GM21367 (cell line): ENCODE data around the gene CYB5RL.
"Not testable (repeated sequence)": the region's sequence is repeated elsewhere in the genome, so short reads cannot be mapped to it uniquely, and the experiment has no call there.

Experiments used
- ATAC-seq: cut with Tn5 transposase; IDR thresholded peaks from one replicate; pipeline ENCODE4 v1.9.1; 2021; ENCODE audit not compliant: unreplicated experiment

The CYB5RL gene

GRCh38 chr1:54190526-54190925, 9.3 kb downstream of the CYB5RL start:
- no peak for ATAC-seq

GRCh38 chr1:54188291-54188690, 11.5 kb downstream of the CYB5RL start:
- ATAC-seq, result no peak

GRCh38 chr1:54186056-54186455, 13.8 kb downstream of the CYB5RL start:
- no peak for ATAC-seq

- no peak for ATAC-seq
Observed at GRCh38 chr1:54180701-54181360, 19.0 kb downstream of the CYB5RL start.

GRCh38 chr1:54178296-54179070, 21.3 kb downstream of the CYB5RL start:
- no peak for ATAC-seq

- ATAC-seq, result no peak
Observed at GRCh38 chr1:54177726-54178125, 22.1 kb downstream of the CYB5RL start.

- ATAC-seq, result no peak
Observed at GRCh38 chr1:54176621-54177327, 23.1 kb downstream of the CYB5RL start.

- no peak for ATAC-seq
Observed at GRCh38 chr1:54174106-54174505, 25.7 kb downstream of the CYB5RL start.

GRCh38 chr1:54173681-54174080, 26.1 kb downstream of the CYB5RL start:
- no peak for ATAC-seq

GRCh38 chr1:54172614-54173599, 26.9 kb downstream of the CYB5RL start:
- ATAC-seq, result no peak

GRCh38 chr1:54171606-54172005, 28.2 kb downstream of the CYB5RL start:
- no peak for ATAC-seq

- no peak for ATAC-seq
Observed at GRCh38 chr1:54171016-54171415, 28.8 kb downstream of the CYB5RL start.

- no peak for ATAC-seq
Observed at GRCh38 chr1:54169068-54169467, 30.8 kb downstream of the CYB5RL start.

GRCh38 chr1:54168206-54168965, 31.4 kb downstream of the CYB5RL start:
- ATAC-seq, result no peak

GRCh38 chr1:54167422-54168139, 32.2 kb downstream of the CYB5RL start:
- ATAC-seq, result no peak

GRCh38 chr1:54166357-54166756, 33.5 kb downstream of the CYB5RL start:
- ATAC-seq, result not testable (repeated sequence)

GRCh38 chr1:54165146-54165545, 34.7 kb downstream of the CYB5RL start:
- ATAC-seq, result no peak

GRCh38 chr1:54163573-54163972, 36.3 kb downstream of the CYB5RL start:
- no peak for ATAC-seq

- no peak for ATAC-seq
Observed at GRCh38 chr1:54163051-54163450, 36.8 kb downstream of the CYB5RL start.
